Upper lobe of left lung (tissue), 4 donors: ENCODE measurements around the gene ABCF1.

Experiments
- CTCF ChIP-seq, 6 experiments: fragments of 450-650 bp in 4 of 6; fragments of 200-600 bp in 2 of 6; sonication (generic) in 2 of 6; IDR thresholded peaks; one replicate each; pipeline ENCODE4 v1.5.1; 2016 to 2019; ENCODE audit warnings: antibody characterized with exemption in 6 of 6
- POLR2AphosphoS5 ChIP-seq, 2 donors: sonication (generic); formaldehyde crosslinking; IDR thresholded peaks; one replicate each; pipeline ENCODE4 v1.5.1; 2017; ENCODE audit warnings: antibody characterized with exemption in 2 of 2

- TF ChIP-seq CTCF (IDR thresholded peaks at IDR 0.05) (no peak), POLR2AphosphoS5 (IDR thresholded peaks at IDR 0.05) (no peak)
Observed at GRCh38 chr6:30611150-30611855, 40.1 kb downstream of the ABCF1 start.
